ENCODE measurements around the gene TPST1.
"Not testable (repeated sequence)": the region's sequence is repeated elsewhere in the genome, so short reads cannot be mapped to it uniquely, and the experiment has no call there.

Gene TPST1

DNA sequence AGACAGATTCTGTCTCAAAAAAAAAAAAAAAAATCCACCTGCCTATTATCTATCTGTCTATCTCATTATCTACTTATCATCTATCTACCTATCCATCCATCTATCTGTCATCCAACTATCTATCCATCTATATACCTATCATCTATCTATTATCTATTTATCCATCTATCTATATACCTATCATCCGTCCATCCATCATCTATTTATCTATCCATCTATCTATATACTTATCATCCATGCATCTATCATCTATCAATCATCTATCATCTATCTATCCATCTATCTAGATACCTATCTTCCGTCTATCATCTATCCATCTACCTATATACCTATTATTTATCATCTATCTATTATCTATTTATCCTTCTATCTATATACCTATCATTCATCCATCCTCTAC is 16.5 kb upstream of the TPST1 start:
- no peak for DNase-seq (ENCODE audit: low read depth, low spot score)

DNA sequence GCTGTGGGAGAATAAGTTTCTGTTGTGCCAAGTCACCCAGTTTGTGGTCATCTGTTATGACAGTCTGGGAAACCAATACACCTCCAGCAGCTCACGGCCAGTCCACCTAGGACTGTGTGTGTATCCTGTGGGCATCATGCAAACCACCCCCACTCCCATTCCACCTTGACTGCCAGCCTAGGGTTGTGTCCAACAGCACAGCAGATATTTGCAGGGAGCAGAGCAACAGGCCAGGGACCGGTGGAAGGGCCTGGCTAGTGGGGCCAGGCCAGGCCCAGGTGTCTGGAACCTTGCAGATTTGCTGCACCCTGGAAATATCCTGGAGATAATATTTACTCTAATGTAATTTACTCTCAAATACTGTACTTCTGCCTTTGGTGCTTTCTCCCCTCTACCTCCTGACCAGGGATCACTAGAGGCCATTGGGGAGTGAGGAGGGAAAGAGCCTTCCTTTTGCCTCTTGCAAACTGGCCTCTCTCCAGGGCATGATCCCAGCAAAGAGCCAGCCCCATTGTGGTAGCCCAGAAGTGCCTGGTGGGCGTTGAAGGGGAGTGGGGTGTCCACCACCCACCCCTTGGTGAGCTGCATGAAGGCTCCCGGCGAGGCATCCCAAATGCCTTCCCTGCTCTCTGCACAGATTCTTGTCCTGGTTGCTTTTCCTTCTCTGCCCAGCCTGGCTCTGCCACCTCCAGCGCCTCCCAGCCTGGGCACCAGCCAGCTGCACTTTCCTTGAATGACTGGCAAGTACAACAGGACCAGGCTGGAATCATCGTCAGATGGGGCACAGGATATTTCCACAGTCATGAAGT is 15.2 kb upstream of the TPST1 start:
- no peak for DNase-seq (ENCODE audit: low read depth, low spot score)

DNA sequence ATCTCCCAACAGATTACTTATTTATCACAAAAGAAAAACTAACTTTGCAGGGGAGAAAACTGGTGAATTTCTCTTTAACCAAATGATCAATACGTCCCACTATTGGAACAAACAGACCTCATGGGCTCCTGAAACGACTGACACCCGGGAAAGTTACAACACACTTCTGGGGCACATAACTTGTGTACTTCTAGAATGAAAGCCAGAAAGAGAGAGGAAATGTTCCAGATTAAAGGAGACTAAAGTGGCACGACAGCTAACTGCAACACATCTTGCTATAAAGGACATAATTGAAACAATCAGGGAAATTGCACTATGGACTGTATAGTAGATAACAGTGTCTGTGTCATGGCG is 14.7 kb upstream of the TPST1 start:
- no peak for DNase-seq (ENCODE audit: low read depth, low spot score)

DNA sequence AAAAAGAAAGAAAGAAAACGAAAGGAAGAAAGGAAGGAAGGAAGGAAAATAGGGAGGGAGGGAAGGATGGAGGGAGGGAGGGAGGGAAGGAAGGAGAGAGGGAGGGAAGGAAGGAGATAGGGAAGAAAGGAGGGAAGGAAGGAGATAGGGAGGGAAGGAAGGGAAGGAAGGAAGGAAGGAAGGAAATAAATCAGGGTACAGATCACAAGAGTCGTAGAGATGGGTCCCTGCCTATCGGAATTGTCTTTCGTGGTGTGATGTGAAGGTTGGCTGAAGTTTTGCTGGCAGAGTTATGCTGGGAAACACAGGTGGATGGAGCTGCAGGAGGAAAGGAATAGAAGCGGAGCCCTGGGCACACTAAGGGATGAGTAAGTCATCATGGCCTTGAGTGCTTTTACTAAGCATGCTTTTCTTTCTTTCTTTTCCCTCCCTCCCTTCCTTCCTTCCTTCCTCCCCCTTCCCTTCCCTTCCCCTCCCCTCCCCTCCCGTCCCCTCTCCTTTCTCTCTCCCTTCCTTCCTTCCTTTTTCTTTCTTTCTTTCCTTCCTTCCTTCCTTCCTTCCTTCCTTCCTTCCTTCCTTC is 11.9 kb upstream of the TPST1 start:
- no peak for DNase-seq (ENCODE audit: low read depth, low spot score)

DNA sequence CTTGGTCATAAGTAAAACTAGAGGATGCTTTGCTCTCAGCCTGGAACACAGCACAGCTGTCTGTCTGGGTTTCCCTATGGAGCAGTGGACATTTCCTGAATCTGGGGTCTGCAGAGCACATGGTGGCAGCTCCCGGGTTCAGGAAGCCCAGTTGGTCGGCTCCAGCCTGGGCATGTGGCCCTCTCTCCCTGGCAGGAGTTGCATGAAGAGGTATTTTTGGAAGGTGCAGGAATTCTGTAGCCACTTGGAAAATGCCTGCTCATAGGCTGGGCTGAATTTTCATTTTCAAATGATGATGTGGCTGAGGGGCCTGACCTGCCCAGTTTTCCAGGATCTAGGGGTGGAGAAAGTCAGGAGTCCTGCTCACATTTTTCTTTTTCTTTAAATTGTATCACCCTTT is 6.7 kb upstream of the TPST1 start:
- no peak for DNase-seq (ENCODE audit: low read depth, low spot score)

DNA sequence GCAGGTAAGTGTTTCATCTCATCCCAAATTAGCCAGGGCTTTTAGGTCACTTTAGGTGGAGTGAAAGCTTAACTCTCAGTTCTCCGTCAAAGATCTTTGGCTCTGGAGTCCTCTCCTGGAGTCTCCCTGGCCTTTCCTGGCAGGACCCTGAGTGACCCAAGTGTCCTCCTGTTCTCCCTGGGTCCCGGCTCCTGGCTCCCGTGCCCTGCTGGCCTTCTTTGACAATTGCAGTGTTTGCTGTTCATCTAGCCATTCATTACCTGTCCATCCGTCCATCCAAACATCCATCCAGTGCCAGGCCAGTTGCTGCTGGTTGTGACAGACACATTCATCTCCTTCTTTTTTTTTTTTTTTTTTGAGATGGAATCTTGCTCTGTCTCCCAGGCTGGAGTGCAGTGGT is 6.2 kb upstream of the TPST1 start:
- no peak for DNase-seq (ENCODE audit: low read depth, low spot score)

DNA sequence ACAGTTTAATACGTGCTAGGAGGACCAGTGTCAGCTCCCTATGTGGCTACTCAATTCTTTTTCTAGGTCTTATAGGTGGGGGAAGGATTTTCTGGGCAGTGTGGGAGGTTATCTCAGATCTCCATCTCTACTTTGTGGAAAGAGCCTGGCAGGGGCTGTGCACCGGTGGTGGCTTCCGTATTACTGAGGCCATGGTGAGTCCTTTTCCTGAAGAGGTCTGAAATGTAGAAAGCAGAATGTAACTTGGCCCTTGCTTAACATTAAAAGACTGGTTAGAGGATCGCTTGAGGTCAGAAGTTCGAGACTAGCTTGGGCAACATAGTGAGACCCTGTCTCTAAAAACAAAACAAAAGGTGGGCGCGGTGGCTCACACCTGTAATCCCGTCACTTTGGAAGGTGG is 2.7 kb upstream of the TPST1 start:
- DNase-seq (ENCODE audit: low read depth, low spot score) = no peak

DNA sequence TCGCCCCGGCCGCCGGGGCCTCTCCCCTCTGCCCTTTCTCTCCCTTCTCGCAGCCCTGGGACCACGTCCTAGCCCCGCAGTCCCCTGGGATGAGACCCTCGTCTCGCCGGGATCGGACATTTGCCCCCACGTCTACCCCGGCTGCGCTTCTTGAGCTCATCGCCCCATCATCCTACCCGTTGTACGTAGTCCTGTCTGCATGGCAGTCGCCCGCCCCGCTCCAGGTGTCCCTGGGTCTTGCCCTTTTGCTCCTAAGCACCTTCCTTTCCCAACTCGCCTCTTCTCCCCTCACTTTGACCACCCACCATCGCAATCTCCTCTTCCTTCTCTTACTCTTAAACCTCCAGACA is 582 bp downstream of the TPST1 start:
- DNase-seq (ENCODE audit: low read depth, low spot score) = no peak

DNA sequence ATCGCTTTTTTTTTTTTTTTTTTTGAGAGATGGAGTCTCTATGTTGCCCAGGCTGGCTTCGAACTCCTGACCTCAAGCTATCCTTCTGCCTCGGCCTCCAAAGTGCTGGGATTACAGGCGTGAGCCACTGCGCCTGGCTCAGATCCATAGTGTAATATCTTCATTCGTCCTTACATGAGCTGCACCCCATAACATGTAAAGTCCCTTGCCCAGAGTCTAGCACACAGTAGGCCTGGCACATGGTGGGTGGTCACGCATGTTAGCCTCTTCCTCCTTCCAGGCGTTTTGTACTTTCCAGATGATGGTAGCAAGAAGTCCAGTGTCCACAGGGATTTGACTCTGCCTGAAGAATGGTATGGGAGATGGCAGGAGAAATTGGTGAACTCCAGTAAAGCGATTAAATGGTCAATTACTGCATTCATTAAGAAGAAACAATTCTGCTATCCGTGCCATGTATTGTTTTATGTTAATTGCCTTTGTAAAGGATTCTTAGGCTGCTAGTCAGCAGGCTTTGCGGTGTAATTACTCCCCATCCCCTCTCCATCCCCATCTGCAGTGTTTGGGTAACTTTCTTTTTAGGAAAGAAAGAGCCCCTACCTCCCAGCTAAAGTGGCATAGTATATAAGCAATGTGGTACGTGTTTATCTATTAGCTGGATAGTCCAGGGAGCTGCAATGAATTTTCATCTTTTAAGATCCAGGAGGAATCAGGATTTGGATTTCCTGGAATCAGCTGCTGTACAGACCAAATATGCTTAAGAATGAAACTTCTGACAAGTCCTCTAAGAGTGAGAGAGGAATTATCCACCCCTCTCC is 1.2 kb downstream of the TPST1 start:
- DNase-seq (ENCODE audit: low read depth, low spot score) = no peak

DNA sequence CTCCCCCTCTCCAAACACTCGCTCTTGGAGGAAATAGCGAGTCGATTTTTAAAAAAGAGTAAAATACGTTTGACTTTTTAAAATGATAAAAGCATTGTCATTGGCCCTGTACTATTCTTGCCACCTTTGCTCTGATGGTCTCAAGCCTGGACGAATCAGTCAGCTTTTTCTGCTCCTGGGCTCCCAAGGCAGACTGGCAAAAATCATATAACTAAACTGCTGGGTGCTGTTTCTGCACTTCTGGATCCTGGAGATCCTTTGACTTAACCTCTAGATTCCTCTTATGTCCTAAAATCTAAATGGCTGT is 1.8 kb downstream of the TPST1 start:
- DNase-seq (ENCODE audit: low read depth, low spot score) = no peak

DNA sequence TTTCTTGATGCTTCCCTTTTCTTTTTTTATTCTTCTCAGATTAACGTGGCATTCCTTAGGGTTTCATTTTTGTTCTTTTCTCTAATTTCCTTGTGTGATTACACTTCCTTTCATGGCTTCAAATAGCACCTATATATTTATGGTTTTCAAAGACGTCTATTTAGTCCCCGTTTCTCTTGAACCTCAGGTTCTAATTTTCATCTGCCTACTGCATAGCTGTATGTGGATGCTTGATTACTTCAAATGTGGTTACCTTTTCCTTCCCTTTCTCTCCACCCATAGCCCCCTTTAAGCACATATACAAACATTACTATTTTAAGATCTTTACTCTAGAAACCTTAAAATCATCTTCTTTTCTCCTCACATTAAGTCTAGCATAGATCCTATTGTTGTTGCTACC is 2.4 kb downstream of the TPST1 start:
- DNase-seq (ENCODE audit: low read depth, low spot score) = no peak

DNA sequence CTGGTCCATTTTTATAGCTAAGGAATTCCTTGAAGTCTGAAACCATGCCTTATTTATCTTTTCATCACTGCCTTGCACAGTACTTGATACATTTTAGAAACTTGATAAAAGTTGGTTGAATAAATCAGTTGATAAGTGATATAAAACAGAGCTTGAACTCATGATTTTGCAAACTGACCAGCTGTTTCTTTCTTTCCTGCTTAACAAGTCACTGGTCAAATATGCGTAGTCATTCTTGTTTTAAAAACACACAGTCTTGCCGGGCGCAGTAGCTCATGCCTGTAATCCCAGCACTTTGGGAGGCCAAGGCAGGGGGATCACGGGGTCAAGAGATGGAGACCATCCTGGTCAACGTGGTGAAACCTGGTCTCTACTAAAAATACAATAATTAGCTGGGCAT is 6.3 kb downstream of the TPST1 start:
- no peak for DNase-seq (ENCODE audit: low read depth, low spot score)

DNA sequence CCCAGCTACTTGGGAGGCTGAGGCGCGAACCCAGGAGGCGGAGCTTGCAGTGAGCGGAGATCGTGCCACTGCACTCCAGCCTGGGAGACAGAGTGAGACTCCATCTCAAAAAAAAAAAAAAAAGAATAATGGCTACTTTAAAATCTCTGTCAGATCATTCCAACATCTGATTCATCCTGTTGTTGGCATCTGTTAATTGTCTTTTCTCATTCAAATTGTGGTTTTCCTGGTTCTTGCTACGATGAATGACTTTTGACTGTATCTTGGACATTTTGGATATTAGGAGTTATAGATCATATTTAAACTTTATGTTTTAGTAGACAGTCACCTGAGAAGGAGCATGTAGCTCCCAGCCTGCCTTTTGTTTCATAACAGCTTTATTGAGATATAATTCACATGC is 8.5 kb downstream of the TPST1 start:
- DNase-seq (ENCODE audit: low read depth, low spot score) = no peak

DNA sequence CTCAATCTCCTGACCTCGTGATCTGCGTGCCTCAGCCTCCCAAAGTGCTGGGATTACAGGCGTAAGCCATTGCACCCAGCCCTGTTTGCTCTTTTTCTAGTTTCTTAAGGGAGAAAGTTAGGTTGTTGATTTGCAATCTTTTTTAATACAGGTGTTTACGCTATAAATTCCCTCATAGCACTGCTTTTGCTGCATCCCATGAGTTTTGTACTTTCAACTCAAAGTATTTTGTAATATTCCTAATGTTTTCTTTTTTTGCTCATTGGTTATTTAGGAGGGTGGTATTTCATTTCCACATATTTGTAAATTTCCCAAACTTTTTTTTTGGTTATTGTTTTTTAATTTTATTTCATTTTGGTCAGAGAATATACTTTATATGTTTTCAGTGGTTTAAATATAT is 11.6 kb downstream of the TPST1 start:
- no peak for DNase-seq (ENCODE audit: low read depth, low spot score)

DNA sequence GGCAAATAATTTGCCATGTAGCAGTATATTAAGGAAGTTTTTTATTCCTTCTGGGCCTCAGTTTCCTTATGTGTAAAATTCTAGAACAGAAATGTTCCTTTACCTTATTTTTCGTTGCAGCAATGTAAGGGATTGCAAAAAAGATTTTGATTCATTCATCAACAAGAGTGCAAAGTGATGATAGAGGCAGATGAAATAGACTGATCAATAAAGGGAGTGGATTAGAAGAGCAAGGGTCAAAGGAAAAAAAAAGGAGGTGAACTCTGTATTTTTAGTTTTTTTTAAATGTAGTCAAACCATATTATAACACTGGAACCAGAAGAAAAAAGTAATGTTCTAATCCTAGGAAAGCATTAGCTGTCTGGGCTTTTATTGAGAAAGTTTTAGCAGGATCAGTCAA is 14.7 kb downstream of the TPST1 start:
- DNase-seq (ENCODE audit: low read depth, low spot score) = no peak

DNA sequence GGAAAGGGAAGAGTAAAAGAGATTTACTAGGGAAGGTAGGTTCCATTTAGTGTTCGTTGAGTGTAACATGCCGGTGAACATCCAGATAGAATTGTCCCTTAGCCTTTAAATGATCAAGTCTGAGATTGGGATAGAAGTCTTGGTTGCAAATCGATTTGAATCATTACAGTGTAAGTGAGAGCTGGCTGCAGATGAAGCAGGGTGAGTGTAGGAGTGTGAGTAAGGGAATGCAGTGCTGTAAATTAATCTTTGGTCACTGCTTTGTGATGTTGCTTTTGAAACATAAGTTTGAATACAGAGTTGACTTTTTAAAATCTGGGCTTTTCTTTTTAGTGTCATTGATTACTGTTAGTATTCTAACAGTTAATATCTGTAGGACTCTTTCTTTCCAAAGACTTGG is 16.3 kb downstream of the TPST1 start:
- no peak for DNase-seq (ENCODE audit: low read depth, low spot score)

DNA sequence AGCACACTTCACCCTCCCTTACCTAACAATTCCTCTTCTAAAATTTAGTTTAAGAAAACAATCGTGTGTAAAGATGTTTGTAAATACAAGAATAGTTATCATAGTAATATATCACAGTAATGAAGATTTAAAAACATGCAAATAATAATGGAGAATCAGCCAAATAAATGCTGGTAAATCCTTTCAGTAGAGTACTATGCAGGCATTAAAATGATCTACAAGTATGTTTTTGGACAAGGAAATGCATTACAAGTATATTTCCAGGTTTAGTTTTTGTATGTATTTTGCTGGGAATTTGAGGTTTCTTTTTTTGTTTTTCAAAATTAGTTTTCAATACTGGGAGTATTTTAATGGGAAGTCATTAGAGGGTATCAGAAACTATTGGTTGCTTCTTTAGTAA is 22.7 kb downstream of the TPST1 start:
- DNase-seq (ENCODE audit: low read depth, low spot score) = no peak

DNA sequence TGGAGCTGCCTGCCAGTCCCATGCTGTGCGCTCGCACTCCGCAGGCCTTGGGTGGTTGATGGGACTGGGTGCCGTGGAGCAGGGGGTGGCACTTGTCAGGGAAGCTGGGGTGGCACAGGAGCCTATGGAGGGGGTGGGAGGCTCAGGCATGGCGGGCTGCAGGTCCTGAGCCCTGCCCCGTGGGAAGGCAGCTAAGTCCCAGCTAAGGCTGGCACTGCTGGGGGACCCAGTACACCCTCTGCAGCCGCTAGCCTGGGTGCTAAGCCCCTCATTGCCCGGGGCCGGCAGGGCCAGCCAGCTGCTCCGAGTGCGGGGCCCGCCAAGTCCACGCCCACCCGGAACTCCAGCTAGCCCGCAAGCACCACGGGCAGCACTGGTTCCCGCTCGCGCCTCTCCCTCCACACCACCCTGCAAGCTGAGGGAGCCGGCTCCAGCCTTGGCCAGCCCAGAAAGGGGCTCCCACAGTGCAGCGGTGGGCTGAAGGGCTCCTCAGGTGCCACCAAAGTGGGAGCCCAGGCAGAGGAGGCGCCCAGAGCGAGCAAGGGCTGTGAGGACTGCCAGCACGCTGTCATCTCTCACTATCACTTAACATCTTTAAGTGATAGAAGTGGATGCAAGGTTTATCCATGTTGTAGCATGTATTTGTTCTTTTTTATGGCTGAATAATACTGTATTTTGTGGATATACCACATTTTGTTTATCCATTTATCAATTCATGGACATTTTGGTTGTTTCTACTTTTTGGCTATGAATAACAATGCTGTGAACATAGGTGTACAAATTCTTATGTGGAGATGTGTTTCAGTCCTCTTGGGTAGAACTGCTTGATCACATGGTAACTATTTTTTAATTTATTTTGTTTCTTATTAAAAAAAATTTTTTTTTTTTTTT is 26.4 kb downstream of the TPST1 start:
- not testable (repeated sequence) for DNase-seq (ENCODE audit: low read depth, low spot score)

DNA sequence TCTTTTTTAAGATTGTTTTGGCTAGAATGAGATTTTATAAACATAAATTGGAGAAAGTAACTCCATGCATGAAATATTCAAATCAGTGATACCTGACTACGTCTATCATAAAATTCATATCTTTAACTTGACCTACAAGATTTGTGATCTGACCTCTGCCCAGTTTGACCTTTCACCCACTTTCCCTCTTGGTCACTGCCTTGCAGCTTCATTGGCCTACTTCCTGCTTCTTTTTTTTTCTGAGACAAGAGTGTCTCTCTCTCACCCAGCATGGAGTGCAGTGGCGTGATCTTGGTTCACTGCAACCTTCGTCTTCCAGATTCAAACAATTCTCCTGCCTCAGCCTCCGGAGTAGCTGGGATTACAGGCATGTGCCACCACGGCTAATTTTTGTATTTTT is 28.5 kb downstream of the TPST1 start:
- DNase-seq (ENCODE audit: low read depth, low spot score) = no peak

DNA sequence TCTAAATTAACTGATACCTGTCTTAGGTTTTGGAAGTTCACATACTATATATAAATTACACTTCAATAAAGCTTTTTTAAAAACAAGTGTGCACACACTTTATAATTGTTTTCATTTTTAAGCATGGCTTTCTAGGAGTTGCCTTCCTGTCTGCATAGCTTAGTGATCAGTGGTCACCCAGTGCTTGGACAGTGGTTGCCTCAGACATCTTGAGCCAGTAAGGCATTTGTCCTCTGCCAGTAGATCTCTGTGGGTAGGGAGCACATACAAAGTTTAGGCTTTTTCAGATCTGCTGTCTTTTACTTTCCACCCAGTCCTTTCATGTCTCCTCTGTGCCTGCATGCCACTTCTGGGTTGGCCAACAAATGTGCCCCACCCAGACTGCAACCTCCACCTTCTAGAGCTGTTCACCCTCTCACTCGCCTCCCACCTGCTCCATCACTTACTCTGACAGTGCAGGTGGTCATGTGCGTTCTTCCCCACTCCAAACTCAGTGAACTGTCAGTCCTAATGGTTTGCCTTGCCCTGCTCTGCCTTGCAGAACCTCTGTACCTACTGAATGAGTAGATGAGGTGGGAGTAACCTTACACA is 31.7 kb downstream of the TPST1 start:
- DNase-seq (ENCODE audit: low read depth, low spot score) = no peak

DNA sequence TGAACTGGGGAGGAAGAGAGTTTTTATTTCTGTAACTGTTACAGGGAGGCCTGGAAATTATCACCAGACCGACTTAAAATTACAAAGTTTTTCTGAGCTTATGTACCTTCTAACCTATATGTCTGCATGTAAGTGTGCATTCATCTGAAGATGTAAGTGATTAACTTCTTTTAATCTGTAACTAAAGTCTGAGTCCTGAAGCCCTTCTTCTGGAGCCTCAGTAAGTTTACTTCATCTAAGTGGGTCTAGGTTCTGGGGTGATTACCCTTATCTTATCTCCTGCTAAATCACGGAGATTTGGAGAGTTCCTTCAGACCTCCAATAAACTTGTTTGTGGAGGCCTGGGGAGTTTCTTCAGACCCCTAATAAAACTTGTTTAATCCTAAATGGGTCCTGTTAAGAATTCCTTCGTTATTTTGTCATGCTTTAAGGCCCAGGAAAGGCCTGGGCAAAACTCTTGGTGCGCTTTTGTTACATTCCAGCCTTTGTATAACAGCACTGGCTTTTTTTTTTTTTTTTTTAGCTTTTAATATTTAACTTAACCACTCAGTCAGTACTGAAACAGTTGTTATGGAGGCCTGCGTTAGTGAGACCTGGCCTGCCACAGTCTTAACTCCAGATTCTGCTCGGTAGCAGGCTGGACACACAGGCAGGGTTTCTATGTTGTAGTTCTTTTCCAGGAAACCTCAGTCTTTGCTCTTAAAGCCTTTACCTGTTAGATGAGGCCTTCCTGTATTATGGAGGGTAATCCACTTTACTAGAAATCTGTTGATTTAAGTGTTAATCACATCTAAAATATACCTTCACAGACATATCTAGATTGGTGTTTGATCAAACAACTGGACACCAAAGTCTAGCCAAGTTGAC is 33.0 kb downstream of the TPST1 start:
- DNase-seq (ENCODE audit: low read depth, low spot score) = no peak

Data from brain pericyte (primary cell).